Hair follicle dermal papilla cell (primary cell): ENCODE results near the gene PINK1. TPM values are rescaled to one million over a fixed set of nuclear protein-coding genes. Genes with fewer than 3 reads are reported as not detected.

ENCODE experiments used
- total RNA-seq: library from RNA; depleted of rRNA; stranded (reverse); fragments of >200 nt; gene quantifications from 2 replicates; pipeline ENCODE4 v1.2.3, GENCODE V29; 2012

PINK1 gene
- 90.7 and 104 TPM in 2 replicates for total RNA-seq

DNA sequence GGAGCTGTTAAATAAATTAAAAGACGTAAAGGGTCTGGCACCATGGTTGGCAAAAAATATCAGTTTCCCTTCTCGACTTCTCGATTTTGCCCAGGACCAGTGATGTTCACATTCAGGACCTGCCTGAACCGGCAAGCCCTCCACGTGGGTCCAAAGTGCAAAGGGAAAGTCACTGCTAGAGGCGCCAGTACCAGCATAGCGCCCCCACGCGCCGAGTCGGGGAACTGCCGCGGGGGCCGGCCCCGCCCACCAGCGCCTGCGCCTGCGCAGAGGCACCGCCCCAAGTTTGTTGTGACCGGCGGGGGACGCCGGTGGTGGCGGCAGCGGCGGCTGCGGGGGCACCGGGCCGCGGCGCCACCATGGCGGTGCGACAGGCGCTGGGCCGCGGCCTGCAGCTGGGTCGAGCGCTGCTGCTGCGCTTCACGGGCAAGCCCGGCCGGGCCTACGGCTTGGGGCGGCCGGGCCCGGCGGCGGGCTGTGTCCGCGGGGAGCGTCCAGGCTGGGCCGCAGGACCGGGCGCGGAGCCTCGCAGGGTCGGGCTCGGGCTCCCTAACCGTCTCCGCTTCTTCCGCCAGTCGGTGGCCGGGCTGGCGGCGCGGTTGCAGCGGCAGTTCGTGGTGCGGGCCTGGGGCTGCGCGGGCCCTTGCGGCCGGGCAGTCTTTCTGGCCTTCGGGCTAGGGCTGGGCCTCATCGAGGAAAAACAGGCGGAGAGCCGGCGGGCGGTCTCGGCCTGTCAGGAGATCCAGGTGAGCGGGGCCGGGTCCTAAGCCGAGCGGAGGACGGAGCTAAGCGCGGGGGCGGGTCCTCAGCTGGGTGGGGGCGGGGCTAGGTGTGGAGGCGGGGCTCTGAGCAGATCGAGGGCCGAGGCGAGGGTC, at the start of gene PINK1:
PINK1 (plus strand) TSS at position 269 of the 875 bp plus-strand sequence; CDS start at position 360, 91 bp downstream.

DNA sequence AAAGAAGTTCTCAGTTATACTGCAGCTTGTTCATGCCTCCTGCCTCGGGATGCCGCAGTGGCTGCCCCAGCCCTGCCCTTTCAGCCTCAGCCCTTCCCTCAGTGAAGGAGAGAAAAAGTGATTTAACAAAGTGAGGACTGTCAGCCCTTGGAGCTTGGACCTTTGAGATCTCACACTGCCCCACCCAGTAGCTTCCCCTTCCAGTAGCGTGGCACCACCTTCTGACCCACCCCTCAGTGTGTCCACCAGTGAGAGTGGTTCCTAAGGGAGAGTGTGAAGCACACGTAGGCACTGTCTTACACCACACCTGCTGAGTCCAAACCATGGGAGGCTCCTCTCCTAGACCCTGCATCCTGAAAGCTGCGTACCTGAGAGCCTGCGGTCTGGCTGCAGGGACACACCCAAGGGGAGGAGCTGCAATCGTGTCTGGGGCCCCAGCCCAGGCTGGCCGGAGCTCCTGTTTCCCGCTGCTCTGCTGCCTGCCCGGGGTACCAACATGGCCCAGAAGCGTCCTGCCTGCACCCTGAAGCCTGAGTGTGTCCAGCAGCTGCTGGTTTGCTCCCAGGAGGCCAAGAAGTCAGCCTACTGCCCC, 44.5 kb upstream of the PINK1 start, which contains the start of gene CDA:
CDA (plus strand) TSS at position 464 of the 592 bp plus-strand sequence; CDS start at position 497, 33 bp downstream.

DNA sequence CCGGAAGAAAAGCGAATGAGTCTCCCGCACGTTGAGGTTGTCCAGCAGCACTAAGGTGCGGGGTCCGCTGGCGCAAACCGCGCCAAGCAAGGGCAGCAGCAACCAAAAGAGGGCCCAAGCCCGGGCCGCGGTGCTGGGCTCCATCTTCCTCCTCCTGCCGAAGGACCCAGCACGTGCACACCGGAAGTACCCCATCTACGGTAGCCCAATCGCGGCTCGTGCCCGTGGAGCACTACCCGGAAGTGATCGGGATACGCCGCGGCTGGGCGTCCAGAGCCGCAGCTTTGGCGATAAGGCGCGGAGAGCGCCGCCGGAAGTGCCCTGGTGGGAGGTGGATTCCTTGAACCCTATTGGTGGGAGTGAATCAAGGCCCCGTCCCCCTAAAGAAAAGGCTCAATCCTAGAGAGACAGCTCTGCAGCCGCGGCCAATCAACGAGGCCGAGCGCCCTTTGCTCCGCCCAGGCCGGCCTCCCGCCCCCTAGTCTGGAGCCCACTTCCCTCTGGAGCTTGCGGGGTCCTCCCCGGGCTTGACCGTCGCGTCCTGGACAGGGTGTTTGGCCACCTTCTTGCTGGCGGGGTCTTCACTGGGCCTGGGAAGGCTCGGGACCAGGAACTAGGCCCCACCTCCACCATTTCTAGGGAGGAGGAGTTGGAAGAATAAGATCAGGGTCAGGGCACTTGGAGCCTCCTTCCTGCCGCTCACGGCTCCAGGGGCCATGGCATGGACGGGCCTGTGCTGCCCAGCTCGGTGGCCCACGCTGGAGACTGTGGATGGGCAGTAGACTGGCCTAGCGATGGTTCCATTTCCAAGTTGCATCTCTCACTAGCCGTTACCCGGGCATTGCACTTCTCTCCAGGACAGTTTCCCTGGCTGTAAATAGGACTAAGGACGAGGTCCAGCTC, 28.2 kb downstream of the PINK1 start, which contains the start of gene DDOST:
DDOST (minus strand) TSS at position 163 of the 903 bp plus-strand sequence; CDS start at position 144, 19 bp downstream.

Other genes with a start within 250 kb of the PINK1 start
- 30.5 and 33.8 TPM in 2 replicates for gene CAMK2N1, start 147.2 kb upstream of the PINK1 start, total RNA-seq
- 36.8 and 37.9 TPM in 2 replicates for gene MUL1, start 125.3 kb upstream of the PINK1 start, total RNA-seq
- 0.16 TPM in 1 of 2 replicates, not detected in the other for gene FAM43B, start 80.9 kb upstream of the PINK1 start, total RNA-seq
- gene CDA, start 44.4 kb upstream of the PINK1 start, total RNA-seq, result 0.32 and 1.5 TPM in 2 replicates
- gene DDOST, start 27.9 kb downstream of the PINK1 start, total RNA-seq, result 250 and 254 TPM in 2 replicates
- gene KIF17, start 84.5 kb downstream of the PINK1 start, total RNA-seq, result 0.32 and 0.61 TPM in 2 replicates
- gene SH2D5, start 99.2 kb downstream of the PINK1 start, total RNA-seq, result 2.1 and 4.9 TPM in 2 replicates
- gene HP1BP3, start 153.8 kb downstream of the PINK1 start, total RNA-seq, result 206 and 209 TPM in 2 replicates